GM19240 (cell line): ENCODE results near the gene HAUS8.

Experiments used
- DNase-seq: peaks from one replicate; pipeline ENCODE4 v3.0.0; 2011; ENCODE audit warnings: low spot score; ENCODE audit not compliant: insufficient read length

HAUS8 gene

GRCh38 chr19:17075864-17076542, 751 bp upstream of the HAUS8 start:
- DNase-seq: no peak

DNA sequence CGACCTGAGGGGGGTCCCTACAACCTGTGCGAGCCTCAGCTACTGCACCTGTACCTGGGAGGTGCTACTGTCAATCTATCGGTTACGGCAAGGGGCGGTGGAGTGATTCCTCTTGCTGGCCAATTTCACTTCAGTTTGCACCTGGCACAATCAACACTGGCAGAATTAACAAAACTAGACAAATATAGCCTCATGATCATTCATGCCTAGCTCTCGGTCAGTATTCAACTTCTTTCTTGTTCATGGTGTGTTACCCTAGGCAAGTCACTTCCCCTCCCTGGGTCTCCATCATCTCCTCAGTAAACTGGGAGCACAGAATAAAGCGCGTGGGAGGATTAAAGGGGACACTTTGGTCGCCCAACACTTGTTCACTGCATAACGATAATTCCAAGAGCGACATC, 618 bp downstream of the HAUS8 start:
- DNase-seq: no peak

GRCh38 chr19:17073869-17074633, 1.2 kb downstream of the HAUS8 start:
- peak; percentile 33 for DNase-seq

- no peak for DNase-seq
These were observed 4.3 kb downstream of the HAUS8 start for GRCh38 chr19:17070912-17071311.

DNA sequence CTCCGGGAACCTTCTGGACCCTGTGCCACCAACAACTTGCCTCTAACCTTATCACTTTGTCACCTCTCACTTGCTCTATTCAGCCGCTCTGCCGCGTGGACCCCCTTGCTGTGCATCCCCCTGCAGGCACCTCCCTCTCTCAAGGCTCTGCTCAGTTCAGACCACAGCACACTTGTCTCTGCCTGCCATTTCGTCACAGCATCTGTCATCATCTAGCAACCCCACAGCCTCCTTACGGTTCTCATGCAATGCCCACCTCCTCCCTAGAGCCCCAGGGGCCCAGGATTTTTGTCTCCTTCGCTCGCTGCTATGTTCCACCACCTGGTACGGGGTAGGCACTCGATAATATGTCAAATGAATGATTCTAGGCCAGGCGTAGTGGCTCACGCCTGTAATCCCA, 4.8 kb downstream of the HAUS8 start:
- DNase-seq: no peak

DNA sequence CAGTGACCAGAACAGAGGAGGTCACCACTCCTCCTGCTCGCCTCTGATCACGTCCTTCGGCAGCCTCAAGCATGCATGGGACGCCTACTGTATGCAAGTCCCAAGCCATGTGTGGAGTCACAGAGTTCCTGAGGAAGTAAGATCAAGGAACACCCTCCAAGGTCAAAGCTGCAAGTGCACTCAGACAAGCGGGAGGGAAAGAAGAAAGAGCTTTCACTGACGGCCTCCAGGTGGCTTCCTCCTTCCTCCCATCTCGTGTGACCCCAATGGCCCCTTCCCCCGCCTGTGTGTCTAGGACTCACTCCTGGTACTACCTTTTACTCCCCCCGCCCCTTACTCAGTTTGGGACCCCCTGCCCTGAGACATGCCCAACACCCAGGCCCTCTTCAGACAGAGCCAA, 6.1 kb downstream of the HAUS8 start:
- no peak for DNase-seq

- no peak for DNase-seq
These were observed 11.8 kb downstream of the HAUS8 start for GRCh38 chr19:17063428-17063827.

DNA sequence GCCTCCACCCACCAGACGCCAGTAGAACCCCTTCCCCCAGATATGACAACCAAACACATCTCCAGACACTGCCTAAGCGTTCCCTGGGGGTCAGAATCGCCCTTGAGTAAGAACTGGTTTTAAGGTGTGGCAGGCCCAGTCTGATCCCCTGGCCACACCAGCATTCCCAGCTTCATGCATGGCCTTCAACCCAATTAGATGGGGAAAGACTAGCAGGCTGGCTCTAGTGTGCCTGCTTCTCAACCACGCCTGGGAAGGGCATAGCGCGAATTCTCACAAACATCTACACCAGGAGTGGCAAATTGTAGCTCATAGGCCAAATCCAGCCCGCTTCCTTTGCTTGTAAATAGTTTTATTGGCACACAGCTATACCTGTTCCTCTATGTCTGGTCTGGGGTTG, 13.6 kb downstream of the HAUS8 start:
- DNase-seq: no peak

DNA sequence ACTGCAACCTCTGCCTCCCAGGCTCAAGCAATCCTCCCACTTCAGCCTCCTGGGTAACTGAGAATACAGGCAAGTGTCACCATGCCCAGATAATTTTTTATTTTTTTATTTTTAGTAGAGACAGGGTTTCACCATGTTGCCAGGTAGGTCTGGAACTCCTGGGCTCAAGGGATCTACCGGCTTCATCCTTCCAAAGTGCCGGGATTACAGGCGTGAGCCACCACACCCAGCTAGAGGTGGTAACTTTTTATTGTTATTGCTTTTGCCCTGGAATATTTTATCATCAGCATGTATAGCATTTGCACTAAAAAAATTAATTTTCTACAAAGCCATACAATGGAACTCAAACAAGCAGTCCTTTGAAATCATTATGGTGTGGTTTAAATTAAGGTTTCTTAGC, 14.0 kb downstream of the HAUS8 start:
- DNase-seq: no peak

- DNase-seq: no peak
These were observed 14.4 kb downstream of the HAUS8 start for GRCh38 chr19:17060802-17061201.

DNA sequence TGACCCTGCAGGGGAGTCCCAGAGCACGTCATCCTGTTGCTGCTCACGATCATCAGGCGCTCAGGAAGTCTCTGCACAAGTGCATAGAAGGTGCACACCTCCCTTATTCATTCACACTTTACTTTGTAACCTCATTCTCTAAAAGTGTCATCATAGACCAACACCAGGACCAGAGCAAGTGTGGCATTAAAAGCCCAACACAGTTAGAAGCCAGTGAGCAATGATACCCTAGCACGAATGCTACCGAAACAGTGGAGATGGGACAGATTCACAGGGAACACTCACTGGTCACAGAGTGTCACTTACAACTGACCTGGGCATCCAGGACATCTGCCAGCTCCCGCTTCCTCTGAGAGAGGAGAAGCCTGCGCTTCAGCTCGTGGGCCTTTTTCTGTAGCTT, 17.0 kb downstream of the HAUS8 start:
- no peak for DNase-seq

- DNase-seq: no peak
These were observed 19.6 kb downstream of the HAUS8 start for GRCh38 chr19:17055636-17056035.

- DNase-seq: no peak
These were observed 20.5 kb downstream of the HAUS8 start for GRCh38 chr19:17054746-17055145.

- no peak for DNase-seq
These were observed 22.8 kb downstream of the HAUS8 start for GRCh38 chr19:17052439-17052838.

DNA sequence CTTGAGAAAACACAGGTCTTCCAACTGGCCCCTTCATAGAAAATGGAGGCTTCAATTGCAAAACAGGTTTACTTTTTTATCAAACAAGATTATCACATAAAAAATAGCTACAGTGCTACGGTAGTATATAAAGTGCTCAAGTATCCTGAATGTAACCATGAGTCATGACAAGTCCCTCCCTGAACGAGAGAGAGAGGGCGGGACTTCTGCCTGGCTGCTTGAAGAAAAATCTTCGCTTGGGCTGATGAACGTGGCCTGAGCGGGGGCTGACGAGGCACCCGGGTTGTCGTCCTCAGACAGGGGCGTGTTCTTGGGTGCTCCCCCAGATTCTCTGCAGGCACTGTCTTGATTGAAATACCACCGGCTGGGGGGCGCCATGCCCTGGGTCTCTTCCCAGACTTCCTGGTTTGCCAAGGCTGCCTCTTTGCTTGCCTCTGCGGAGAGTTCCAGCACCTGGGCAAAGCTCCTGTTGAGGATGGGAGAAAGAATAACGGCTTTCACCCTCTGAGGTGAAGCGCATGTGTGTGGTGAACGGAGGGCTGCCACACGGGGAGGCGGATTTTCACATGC, 25.5 kb downstream of the HAUS8 start:
- no peak for DNase-seq

DNA sequence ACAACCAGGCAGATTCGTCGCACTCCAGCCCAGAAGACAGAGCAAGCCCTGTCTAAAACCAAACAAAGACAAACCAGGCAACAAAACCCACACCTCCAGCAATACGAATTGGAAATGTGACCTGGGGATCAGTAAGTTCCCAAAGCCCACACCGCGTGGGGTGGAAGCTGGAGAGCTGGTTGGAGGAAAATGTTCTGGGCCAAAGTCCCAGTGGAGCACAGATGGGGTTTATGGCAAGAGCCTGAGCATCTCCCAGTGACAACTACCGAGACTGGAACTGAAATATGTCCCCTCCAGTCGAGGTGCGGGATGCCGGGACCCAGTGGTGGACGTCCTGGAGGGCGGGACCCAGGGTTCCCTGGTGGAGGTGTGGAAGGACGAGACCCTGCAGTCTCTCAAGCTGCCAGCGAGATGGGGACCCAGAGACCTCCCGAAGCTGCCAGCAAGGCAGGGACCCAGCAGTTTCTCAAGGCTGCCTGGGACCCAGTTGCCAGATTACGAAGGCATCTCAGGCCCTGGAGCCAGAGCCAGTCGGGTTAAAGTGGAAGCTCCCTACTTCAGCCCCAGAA, 26.3 kb downstream of the HAUS8 start:
- DNase-seq: no peak

DNA sequence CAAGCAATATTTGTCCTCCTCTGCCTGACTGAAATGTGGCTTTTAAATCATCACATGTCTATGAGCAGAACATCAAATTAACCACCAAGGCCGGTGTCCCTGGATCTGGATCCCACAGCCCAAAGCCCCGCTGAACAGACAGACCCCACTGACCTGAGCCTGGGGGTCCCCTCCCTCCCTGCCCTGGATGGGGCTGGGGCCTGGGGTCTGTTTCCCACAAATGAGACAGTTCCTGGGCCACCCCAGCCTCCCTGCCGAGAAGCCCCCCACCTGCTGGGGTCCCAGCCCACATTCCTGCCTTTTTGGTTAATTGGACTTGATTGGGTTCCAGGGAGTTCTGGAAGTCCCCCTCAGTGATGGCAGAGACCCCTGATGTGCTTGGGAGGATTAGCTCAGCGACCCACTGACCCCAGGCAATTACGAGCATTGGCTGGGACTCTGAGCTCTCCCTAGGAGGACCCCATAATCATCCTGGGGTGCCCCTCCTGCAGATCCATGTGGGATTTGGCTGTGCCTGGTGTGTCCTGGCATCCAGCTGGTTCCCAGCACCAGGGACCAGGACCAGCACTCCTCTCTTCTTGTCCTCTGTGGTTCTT, 29.2 kb downstream of the HAUS8 start:
- no peak for DNase-seq

GRCh38 chr19:17043744-17044143, 31.5 kb downstream of the HAUS8 start:
- DNase-seq: no peak

DNA sequence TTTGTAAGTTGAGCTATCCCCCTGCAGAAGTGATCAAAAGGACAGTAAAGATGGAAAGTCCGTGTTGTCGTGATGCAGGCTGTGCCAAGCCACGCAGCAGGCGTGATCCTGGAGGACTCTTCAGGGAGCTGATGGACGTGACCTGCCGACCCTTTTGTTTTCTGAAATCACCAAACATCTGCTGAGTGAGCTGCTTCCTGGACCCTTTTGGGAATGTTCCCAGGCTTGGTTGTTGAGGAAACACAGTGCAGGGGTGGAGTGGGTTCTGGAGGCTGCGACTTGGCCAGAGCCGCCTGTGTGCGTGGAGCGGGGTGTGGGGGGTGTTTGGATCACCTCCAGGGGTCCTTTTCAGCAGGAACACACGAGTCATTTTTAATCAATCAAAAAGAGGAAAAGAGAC, 33.3 kb downstream of the HAUS8 start:
- DNase-seq: no peak

GRCh38 chr19:17037966-17038500, 37.2 kb downstream of the HAUS8 start:
- DNase-seq: no peak

DNA sequence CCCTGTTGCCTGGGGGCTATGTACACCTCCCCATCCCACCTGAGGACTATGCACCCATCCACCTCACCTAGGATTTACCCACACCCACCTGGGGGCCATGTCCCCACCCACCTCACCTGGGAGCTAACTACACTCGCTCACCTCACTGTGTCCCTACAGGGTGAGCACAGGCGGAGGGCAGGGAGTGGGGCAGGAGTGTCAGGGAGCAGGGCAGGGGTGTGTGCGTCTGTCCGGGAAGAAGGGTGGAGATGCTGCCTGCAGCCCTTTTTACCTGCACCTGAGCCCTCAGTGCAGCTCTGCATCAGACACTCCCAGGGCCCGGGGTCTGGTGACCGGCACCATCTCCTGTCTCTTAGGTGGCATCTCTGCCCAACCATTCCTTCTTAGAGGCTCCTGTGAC, 38.1 kb downstream of the HAUS8 start:
- DNase-seq: no peak

GRCh38 chr19:17036640-17037039, 38.6 kb downstream of the HAUS8 start:
- no peak for DNase-seq
